HepG2 (cell line): ENCODE data around the gene IL17A. TPM values are rescaled to one million over a fixed set of nuclear protein-coding genes. Genes with fewer than 3 reads are reported as not detected.

ENCODE experiments used
- ATAC-seq: fragments of 200-7000 bp; cut with Tn5 transposase; 3 replicates; pipeline ENCODE4 v1.9.1; 2020; ENCODE audit warnings: mild to moderate bottlenecking, moderate library complexity
- BruUV-seq: library from RNA; stranded (reverse); fragments of 400-500 nt; replicated peaks from 2 replicates; lab custom pipeline; 2021; lab: Mats Ljungman, UMichigan
- CTCF ChIA-PET: fragments of 300-600 bp; formaldehyde crosslinking; extraction: SDS; loops from one replicate; lab custom pipeline; 2021; ENCODE audit warnings: low total read pairs, inconsistent platforms, low intra/inter-chr PET ratio; lab: Yijun Ruan, JAX
- POLR2A ChIA-PET: fragments of 350-600 bp; sonication (Branson Sonifier 250); formaldehyde crosslinking; loops from one replicate; lab custom pipeline; 2020; ENCODE audit warnings: antibody characterized with exemption, inconsistent platforms; lab: Yijun Ruan, JAX
- DNase-seq: peaks from one replicate; pipeline ENCODE4 v3.0.0-alpha.2; 2015; ENCODE audit warnings: low spot score
- FAIRE-seq: peaks from 3 replicates; lab custom pipeline; 2011; peaks lifted over from hg19 to GRCh38; lab: Jason Lieb, UNC
- H2AFZ ChIP-seq: one replicate; pipeline ENCODE4 v1.6.1; 2011; ENCODE audit warnings: low read length, inconsistent platforms
- H3K27ac ChIP-seq: fragments of 300-600 bp; 3 replicates; pipeline ENCODE4 v1.8.0; 2011; ENCODE audit warnings: mixed run types, mild to moderate bottlenecking, mixed read lengths, low read length, inconsistent platforms; ENCODE audit not compliant: insufficient read depth; ENCODE audit errors: extremely low read length
- H3K27me3 ChIP-seq, 2 experiments: fragments of 200-600 bp in 1 of 2; 2 replicates in 1 of 2; 3 replicates in 1 of 2; pipeline versions ENCODE4 v1.6.0 to v1.8.0; 2011; ENCODE audit warnings: low read length in 2 of 2, mild to moderate bottlenecking in 2 of 2, moderate library complexity in 2 of 2, inconsistent platforms in 1 of 2; ENCODE audit not compliant: insufficient read depth in 2 of 2, control insufficient read depth in 1 of 2
- H3K36me3 ChIP-seq, 2 experiments: fragments of 200-600 bp in 1 of 2; replicated peaks in 1 of 2; 2 replicates in 1 of 2; 3 replicates in 1 of 2; pipeline versions ENCODE4 v1.5.1 to v1.8.0; 2011; ENCODE audit warnings: low read length in 2 of 2, inconsistent platforms in 1 of 2; ENCODE audit not compliant: insufficient read depth in 2 of 2, control insufficient read depth in 1 of 2
- H3K4me1 ChIP-seq: 2 replicates; pipeline ENCODE4 v1.5.1; 2012; ENCODE audit warnings: low read length, inconsistent platforms; ENCODE audit not compliant: insufficient read depth
- H3K4me2 ChIP-seq: 2 replicates; pipeline ENCODE4 v1.6.0; 2011; ENCODE audit warnings: low read depth, low read length, inconsistent platforms
- H3K4me3 ChIP-seq, 3 experiments: fragments of 200-600 bp in 1 of 3; sonication (generic), shearing (Covaris generic) in 1 of 3; replicated peaks in 1 of 3; 2 replicates each; pipeline ENCODE4 v1.5.1; 2011 to 2016; ENCODE audit warnings: low read length in 3 of 3, inconsistent platforms in 2 of 3, low read depth in 2 of 3, mild to moderate bottlenecking in 2 of 3, control low read depth in 1 of 3, mixed read lengths in 1 of 3; ENCODE audit not compliant: insufficient read depth in 1 of 3
- H3K79me2 ChIP-seq: one replicate; pipeline ENCODE4 v1.6.1; 2011; ENCODE audit warnings: low read length, inconsistent platforms; ENCODE audit not compliant: insufficient read depth
- H3K9ac ChIP-seq: 2 replicates; pipeline ENCODE4 v1.6.0; 2011; ENCODE audit warnings: mild to moderate bottlenecking, low read depth, low read length, inconsistent platforms; ENCODE audit not compliant: insufficient read depth
- H3K9me3 ChIP-seq: 2 replicates; pipeline ENCODE4 v1.5.1; 2012; ENCODE audit warnings: mild to moderate bottlenecking, low read length
- H4K20me1 ChIP-seq: 2 replicates; pipeline ENCODE4 v1.6.0; 2011; ENCODE audit warnings: inconsistent platforms, mild to moderate bottlenecking, low read length, moderate library complexity; ENCODE audit not compliant: insufficient read depth
- AKAP8 ChIP-seq: sonication (generic); formaldehyde crosslinking; IDR thresholded peaks from 2 replicates; pipeline ENCODE4 v1.5.1; 2020; ENCODE audit warnings: mild to moderate bottlenecking, missing genetic modification reagents
- CBX1 ChIP-seq: IDR thresholded peaks from one replicate; pipeline ENCODE4 v1.6.1; 2016; ENCODE audit warnings: antibody characterized with exemption, low read depth
- CERS6 ChIP-seq: sonication (generic); formaldehyde crosslinking; IDR thresholded peaks from 2 replicates; pipeline ENCODE4 v1.5.0; 2020; ENCODE audit warnings: missing genetic modification reagents
- EED ChIP-seq: sonication (generic); formaldehyde crosslinking; IDR thresholded peaks from 2 replicates; pipeline ENCODE4 v1.5.0; 2020; ENCODE audit warnings: mild to moderate bottlenecking, missing genetic modification reagents
- GTF3A ChIP-seq: sonication (generic); formaldehyde crosslinking; conservative IDR thresholded peaks from 2 replicates; pipeline ENCODE4 v1.4.0; 2020; ENCODE audit warnings: mild to moderate bottlenecking, missing genetic modification reagents
- NR2F1 ChIP-seq, 2 experiments: fragments of 450-650 bp in 1 of 2; formaldehyde crosslinking in 1 of 2; IDR thresholded peaks; 2 replicates each; pipeline versions ENCODE4 v1.5.0 to v1.6.1; 2016 to 2020; ENCODE audit warnings: mild to moderate bottlenecking in 1 of 2, missing compliant biosample characterization in 1 of 2, missing genetic modification reagents in 1 of 2, moderate library complexity in 1 of 2
- PAWR ChIP-seq: sonication (generic); formaldehyde crosslinking; IDR thresholded peaks from 2 replicates; pipeline ENCODE4 v1.4.0; 2020; ENCODE audit warnings: missing genetic modification reagents, mild to moderate bottlenecking, borderline replicate concordance
- PAX8 ChIP-seq: sonication (generic); formaldehyde crosslinking; IDR thresholded peaks from 2 replicates; pipeline ENCODE4 v1.8.0; 2022; ENCODE audit warnings: mild to moderate bottlenecking, missing genetic modification reagents, borderline replicate concordance
- SIN3A ChIP-seq: IDR thresholded peaks from 2 replicates; pipeline ENCODE4 v1.6.1; 2011; ENCODE audit warnings: low read depth, mild to moderate bottlenecking, control low read depth, low read length, borderline replicate concordance
- SMC3 ChIP-seq: IDR thresholded peaks from 2 replicates; pipeline ENCODE4 v1.6.1; 2011; ENCODE audit warnings: low read length, improper control_type of control experiment
- ZKSCAN1 ChIP-seq: fragments of 150-350 bp; IDR thresholded peaks from 2 replicates; pipeline ENCODE4 v1.6.1; 2014; ENCODE audit warnings: low read length
- ZMYM2 ChIP-seq: sonication (generic); formaldehyde crosslinking; IDR thresholded peaks from 2 replicates; pipeline ENCODE4 v1.8.0; 2022; ENCODE audit warnings: mild to moderate bottlenecking, missing genetic modification reagents
- ZNF280B ChIP-seq: sonication (generic); formaldehyde crosslinking; IDR thresholded peaks from 2 replicates; pipeline ENCODE4 v1.5.0; 2020; ENCODE audit warnings: missing genetic modification reagents, mild to moderate bottlenecking, borderline replicate concordance
- ZNF446 ChIP-seq: sonication (generic); formaldehyde crosslinking; IDR thresholded peaks from 2 replicates; pipeline ENCODE4 v1.5.0; 2020; ENCODE audit warnings: mild to moderate bottlenecking, missing genetic modification reagents
- ZNF543 ChIP-seq: sonication (generic); formaldehyde crosslinking; IDR thresholded peaks from 2 replicates; pipeline ENCODE4 v1.4.0; 2020; ENCODE audit warnings: mild to moderate bottlenecking, missing genetic modification reagents
- ZNF567 ChIP-seq: sonication (generic); formaldehyde crosslinking; IDR thresholded peaks from 2 replicates; pipeline ENCODE4 v1.8.1; 2023; ENCODE audit warnings: mild to moderate bottlenecking, missing genetic modification reagents, borderline replicate concordance
- ZNF75D ChIP-seq: sonication (generic); formaldehyde crosslinking; IDR thresholded peaks from 2 replicates; pipeline ENCODE4 v1.8.1; 2023; ENCODE audit warnings: missing genetic modification reagents, mild to moderate bottlenecking, borderline replicate concordance
- WGBS: methylation state at CpG from one replicate; pipeline ENCODE4 v1.1.6; 2017; ENCODE audit warnings: low lambda C conversion rate; 5-methylcytosine and 5-hydroxymethylcytosine counted together
- in situ Hi-C: cut with HindIII; loops from 2 replicates; pipeline ENCODE4 v1.10.0; 2017; ENCODE audit warnings: low pct_unique_long_range_greater_than_20kb; ENCODE audit not compliant: extremely low pct_ligation_motif_present
- intact Hi-C: fragments of 100-400 bp; cut with micrococcal nuclease; formaldehyde crosslinking; loops from one replicate; pipeline ENCODE4 v1.10.0; 2022; ENCODE audit not compliant: unreplicated experiment
- polyA plus RNA-seq, 8 experiments: library from polyadenylated mRNA; depleted of rRNA in 3 of 8; stranded (reverse) in 7 of 8; unstranded in 1 of 8; fragments of >200 nt; fragmentation: Illumina TruSeq in 4 of 8; extraction: Trizol in 4 of 8; gene quantifications; 2 replicates each; pipeline versions ENCODE4 v1.2.1 to v1.2.3, GENCODE V29; 2011 to 2016; ENCODE audit warnings: low read depth in 4 of 8, missing spikeins in 1 of 8, mixed read lengths in 1 of 8; ENCODE audit not compliant: insufficient read depth in 1 of 8
- total RNA-seq, 5 experiments: library from RNA; depleted of rRNA; stranded (reverse); fragments of >200 nt; fragmentation: Illumina TruSeq; extraction: Trizol; gene quantifications; 2 replicates each; pipeline ENCODE4 v1.2.3, GENCODE V29; 2016; ENCODE audit warnings: low read depth in 1 of 5
- TF ChIP-seq, protein P1 (sequence below): sonication (generic); formaldehyde crosslinking; IDR thresholded peaks from 2 replicates; pipeline ENCODE4 v1.8.0; 2022; ENCODE audit warnings: mild to moderate bottlenecking, missing genetic modification reagents
- TF ChIP-seq, protein P2 (sequence below): sonication (generic); formaldehyde crosslinking; IDR thresholded peaks from 2 replicates; pipeline ENCODE4 v1.4.0; 2020; ENCODE audit warnings: mild to moderate bottlenecking, missing genetic modification reagents

Gene IL17A
- total and polyA plus RNA-seq, 2 of the 13 experiments (the other 11 are each of a cell fraction or from before 2014, with no cell fraction given), result not detected

DNA sequence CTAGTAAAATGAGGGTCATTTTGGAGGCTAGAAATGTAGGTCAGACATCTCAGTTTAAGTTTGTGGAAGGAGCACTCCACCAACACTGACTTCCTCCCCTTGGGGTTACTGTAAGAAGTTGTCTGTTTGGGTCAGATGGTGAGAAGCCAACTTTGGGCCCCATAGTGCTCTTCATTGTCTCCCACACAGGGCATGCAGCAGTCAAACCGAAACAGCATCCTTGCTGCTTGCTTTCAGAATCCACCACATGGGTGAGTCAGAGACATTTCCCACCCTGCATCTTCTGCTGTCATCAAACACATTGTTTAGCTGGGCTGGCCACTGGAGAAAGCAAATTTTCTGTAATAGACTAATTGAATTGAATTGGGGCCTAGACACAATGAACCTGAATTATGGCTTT, 41.3 kb downstream of the IL17A start:
- FAIRE-seq, result no peak
- H3K4me2 ChIP-seq, result no peak overlapping the region
- H2AFZ ChIP-seq, result no peak overlapping the region
- BruUV-seq, result no TSS peak
- peaks cover 0 to 30% of the 10 kb centered on the region in 2 experiments; a peak in 3 of 5 replicates for H3K27me3 ChIP-seq
- in situ Hi-C loops, result no loop called here
- H3K4me3 ChIP-seq, result no peak overlapping the region
- no peaks in the 10 kb centered on the region for H4K20me1 ChIP-seq
- ChIA-PET CTCF (no interaction called here), POLR2A (no interaction called here)
- H3K9me3 ChIP-seq, result no peaks in the 10 kb centered on the region
- no peak for ATAC-seq
- intact Hi-C loops, result no loop called here
- no peaks in the 10 kb centered on the region for H3K36me3 ChIP-seq
- no peak overlapping the region for H3K9ac ChIP-seq
- WGBS, result 24% methylated on average over 1 of the region's 1 CpG
- no peak overlapping the region for H3K27ac ChIP-seq
- H3K4me1 ChIP-seq, result no peaks in the 10 kb centered on the region
- DNase-seq, result no peak
- no peaks in the 10 kb centered on the region for H3K79me2 ChIP-seq
- TF ChIP-seq ZNF543 (CRISPR knock-in tag) (no peak), ZMYM2 (no peak), AKAP8 (CRISPR knock-in tag) (no peak), SMC3 (no peak), PAWR (CRISPR knock-in tag) (no peak), CBX1 (no peak), ZNF75D (CRISPR knock-in tag) (no peak), ZKSCAN1 (no peak), CERS6 (CRISPR knock-in tag) (no peak), GTF3A (CRISPR knock-in tag) (no peak), NR2F1 (CRISPR knock-in tag; IDR thresholded peaks at IDR 0.05) (no peak), ZNF567 (CRISPR knock-in tag) (no peak), PAX8 (no peak), ZNF446 (CRISPR knock-in tag) (no peak), SIN3A (no peak), ZNF280B (CRISPR knock-in tag) (no peak), EED (no peak)
- TF ChIP-seq, protein P1, sequence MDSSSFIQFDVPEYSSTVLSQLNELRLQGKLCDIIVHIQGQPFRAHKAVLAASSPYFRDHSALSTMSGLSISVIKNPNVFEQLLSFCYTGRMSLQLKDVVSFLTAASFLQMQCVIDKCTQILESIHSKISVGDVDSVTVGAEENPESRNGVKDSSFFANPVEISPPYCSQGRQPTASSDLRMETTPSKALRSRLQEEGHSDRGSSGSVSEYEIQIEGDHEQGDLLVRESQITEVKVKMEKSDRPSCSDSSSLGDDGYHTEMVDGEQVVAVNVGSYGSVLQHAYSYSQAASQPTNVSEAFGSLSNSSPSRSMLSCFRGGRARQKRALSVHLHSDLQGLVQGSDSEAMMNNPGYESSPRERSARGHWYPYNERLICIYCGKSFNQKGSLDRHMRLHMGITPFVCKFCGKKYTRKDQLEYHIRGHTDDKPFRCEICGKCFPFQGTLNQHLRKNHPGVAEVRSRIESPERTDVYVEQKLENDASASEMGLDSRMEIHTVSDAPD, result no peak
- TF ChIP-seq, protein P2, sequence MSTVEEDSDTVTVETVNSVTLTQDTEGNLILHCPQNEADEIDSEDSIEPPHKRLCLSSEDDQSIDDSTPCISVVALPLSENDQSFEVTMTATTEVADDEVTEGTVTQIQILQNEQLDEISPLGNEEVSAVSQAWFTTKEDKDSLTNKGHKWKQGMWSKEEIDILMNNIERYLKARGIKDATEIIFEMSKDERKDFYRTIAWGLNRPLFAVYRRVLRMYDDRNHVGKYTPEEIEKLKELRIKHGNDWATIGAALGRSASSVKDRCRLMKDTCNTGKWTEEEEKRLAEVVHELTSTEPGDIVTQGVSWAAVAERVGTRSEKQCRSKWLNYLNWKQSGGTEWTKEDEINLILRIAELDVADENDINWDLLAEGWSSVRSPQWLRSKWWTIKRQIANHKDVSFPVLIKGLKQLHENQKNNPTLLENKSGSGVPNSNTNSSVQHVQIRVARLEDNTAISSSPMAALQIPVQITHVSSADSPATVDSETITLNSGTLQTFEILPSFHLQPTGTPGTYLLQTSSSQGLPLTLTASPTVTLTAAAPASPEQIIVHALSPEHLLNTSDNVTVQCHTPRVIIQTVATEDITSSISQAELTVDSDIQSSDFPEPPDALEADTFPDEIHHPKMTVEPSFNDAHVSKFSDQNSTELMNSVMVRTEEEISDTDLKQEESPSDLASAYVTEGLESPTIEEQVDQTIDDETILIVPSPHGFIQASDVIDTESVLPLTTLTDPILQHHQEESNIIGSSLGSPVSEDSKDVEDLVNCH (CRISPR knock-in tag), result no peak
